ENCODE measurements around the gene SINHCAF. TPM values are rescaled to one million over a fixed set of nuclear protein-coding genes. Genes with fewer than 3 reads are reported as not detected.

SINHCAF gene
- polyA plus RNA-seq, 1 donor from 2014 or later = 80.5 TPM

GRCh38 chr12:31311634-31312258 lies 14.2 kb downstream of the SINHCAF start:
- Histone ChIP-seq H3K79me2 (replicated peaks; ENCODE audit: insufficient read depth, low read length) (peaks cover 92% of the 10 kb centered on the region), H3K4me2 (ENCODE audit: low read length) (no peak overlapping the region), H3K36me3 (ENCODE audit: insufficient read depth, low read length) (no peaks in the 10 kb centered on the region), H2AFZ (ENCODE audit: low read depth, low read length) (no peak overlapping the region), H3K9me3 (ENCODE audit: low read length) (peaks cover 2% of the 10 kb centered on the region), H3K9ac (ENCODE audit: low read length) (no peak overlapping the region), H3K27me3 (ENCODE audit: insufficient read depth, low read depth, low read length) (no peaks in the 10 kb centered on the region), H3K4me3 (ENCODE audit: low read length) (no peak overlapping the region), H4K20me1 (ENCODE audit: insufficient read depth) (no peaks in the 10 kb centered on the region), H3F3A (ENCODE audit: insufficient read depth, low read length, poor library complexity, severe bottlenecking) (no peaks in the 10 kb centered on the region), H3K27ac (ENCODE audit: low read length) (no peak overlapping the region), H3K9me2 (ENCODE audit: insufficient read depth, low read length) (no peaks in the 10 kb centered on the region)
- TF ChIP-seq REST (IDR thresholded peaks at IDR 0.05; ENCODE audit: borderline replicate concordance) (no peak), EZH2 (IDR thresholded peaks at IDR 0.05; ENCODE audit: borderline replicate concordance, insufficient read depth, low read length, poor library complexity, severe bottlenecking) (no peak)

- H3K4me3 ChIP-seq (ENCODE audit: low read length) = no peak overlapping the region
- H3K9me2 ChIP-seq (ENCODE audit: insufficient read depth, low read length) = no peaks in the 10 kb centered on the region
- H3K27me3 ChIP-seq (ENCODE audit: insufficient read depth, low read depth, low read length) = no peaks in the 10 kb centered on the region
- no peak overlapping the region for H2AFZ ChIP-seq (ENCODE audit: low read depth, low read length)
- no peaks in the 10 kb centered on the region for H3F3A ChIP-seq (ENCODE audit: insufficient read depth, low read length, poor library complexity, severe bottlenecking)
- H3K79me2 ChIP-seq (replicated peaks; ENCODE audit: insufficient read depth, low read length) = peaks cover 89% of the 10 kb centered on the region
- TF ChIP-seq REST (IDR thresholded peaks at IDR 0.05; ENCODE audit: borderline replicate concordance) (no peak), CTCF (IDR thresholded peaks at IDR 0.05; ENCODE audit: poor library complexity, severe bottlenecking) (no peak), EZH2 (IDR thresholded peaks at IDR 0.05; ENCODE audit: borderline replicate concordance, insufficient read depth, low read length, poor library complexity, severe bottlenecking) (no peak), MXI1 (conservative IDR thresholded peaks at IDR 0.05; ENCODE audit: poor library complexity, severe bottlenecking) (no peak), TAF1 (IDR thresholded peaks at IDR 0.05; ENCODE audit: low read depth) (no peak), RAD21 (conservative IDR thresholded peaks at IDR 0.05) (no peak), POLR2AphosphoS5 (IDR thresholded peaks at IDR 0.05) (no peak), EP300 (conservative IDR thresholded peaks at IDR 0.05; ENCODE audit: poor library complexity, severe bottlenecking) (no peak), SMC3 (conservative IDR thresholded peaks at IDR 0.05; ENCODE audit: poor library complexity) (no peak)
- H3K4me2 ChIP-seq (ENCODE audit: low read length) = no peak overlapping the region
- H3K9me3 ChIP-seq (ENCODE audit: low read length) = peaks cover 5% of the 10 kb centered on the region
- no peaks in the 10 kb centered on the region for H4K20me1 ChIP-seq (ENCODE audit: insufficient read depth)
- no peak overlapping the region for H3K27ac ChIP-seq (ENCODE audit: low read length)
- H3K9ac ChIP-seq (ENCODE audit: low read length) = no peak overlapping the region
- H3K36me3 ChIP-seq (ENCODE audit: insufficient read depth, low read length) = no peaks in the 10 kb centered on the region
Measured at GRCh38 chr12:31310488-31310887, 15.5 kb downstream of the SINHCAF start.

Data from neural cell (in vitro differentiated cells).